NCI-H2171 treated with DMSO at 0.1 percent for 48 hours (cell line): ENCODE results near the gene RAI1.

Source experiments
- DNase-seq: peaks from one replicate; lab custom pipeline; 2025; lab: John Stamatoyannopoulos, UW

The RAI1 gene

DNA sequence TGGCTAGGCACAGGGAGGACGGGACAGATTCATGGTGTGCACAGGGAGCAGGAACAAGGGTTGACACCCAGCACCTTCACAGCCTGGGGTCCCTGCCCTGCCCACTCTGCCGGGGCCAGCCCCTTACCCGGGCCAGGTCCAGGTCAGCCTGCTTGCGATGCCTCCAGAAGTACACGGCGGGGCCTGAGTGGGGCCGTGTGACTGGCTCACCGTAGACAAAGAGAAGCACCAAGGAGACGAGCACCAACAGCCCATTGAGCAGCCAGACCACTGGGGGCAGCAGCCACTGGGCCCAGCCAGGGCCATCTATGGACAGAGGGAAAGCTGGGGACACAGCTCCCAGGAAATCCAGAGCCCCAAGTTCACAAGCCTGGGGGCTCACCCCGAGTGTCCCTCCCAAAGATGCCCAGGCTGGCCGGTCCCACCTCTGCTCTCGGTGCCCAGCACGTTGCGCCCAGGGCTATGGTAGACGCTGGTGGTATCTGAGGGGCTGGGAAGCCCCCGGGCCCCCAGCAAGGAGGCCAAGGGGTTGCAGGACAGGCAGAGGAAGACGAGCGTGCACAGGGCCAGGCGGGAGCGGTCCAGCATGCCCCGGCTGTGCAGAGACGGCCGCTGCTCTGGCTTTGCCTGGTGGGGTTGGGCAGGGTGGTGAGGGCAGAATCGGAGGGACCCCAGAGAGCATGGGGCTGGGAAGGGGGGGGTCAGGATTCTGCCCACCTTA lies 135.7 kb downstream of the RAI1 start:
- DNase-seq: no peak

DNA sequence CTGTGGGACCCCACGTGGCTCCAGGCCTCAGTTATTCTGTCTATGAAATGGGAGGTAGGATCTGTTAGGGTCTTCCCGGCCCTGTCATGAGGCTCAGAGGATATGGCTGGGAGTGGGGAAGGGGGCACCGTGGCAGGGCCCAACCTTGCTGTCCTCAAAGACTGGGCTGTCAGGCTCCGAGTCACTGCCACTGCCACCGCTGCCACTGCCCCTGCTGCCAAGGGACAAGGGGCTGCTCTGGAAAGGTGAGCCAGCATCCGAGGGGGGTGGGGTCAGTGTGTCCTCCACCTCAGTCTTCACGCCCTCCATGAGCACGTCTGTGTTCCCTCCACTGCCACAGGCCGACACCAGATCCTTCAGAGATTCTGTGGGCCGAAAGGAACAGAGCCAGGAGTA lies 136.3 kb downstream of the RAI1 start:
- DNase-seq: no peak

DNA sequence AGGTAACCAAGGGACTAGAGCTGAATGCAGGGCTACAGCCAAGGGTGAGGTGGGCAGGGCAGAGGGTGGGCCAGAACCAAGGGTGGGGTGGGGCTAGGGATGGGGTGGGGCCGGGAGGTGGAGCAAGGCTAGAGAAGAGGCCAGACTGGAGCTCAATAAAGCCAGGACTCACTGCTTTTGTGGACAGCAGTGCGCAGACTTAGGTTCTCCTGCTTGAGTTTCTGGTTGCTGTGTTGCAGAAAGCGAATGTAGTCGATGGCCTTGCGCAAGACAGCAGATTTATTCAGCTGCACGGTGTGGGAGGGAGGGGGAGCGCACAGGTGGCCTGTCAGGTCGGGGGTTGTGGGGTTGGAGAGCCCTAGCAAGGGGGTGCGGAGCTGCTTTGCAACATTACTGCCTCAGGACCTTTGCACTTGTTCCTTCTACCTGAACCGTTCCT lies 136.8 kb downstream of the RAI1 start:
- no peak for DNase-seq

DNA sequence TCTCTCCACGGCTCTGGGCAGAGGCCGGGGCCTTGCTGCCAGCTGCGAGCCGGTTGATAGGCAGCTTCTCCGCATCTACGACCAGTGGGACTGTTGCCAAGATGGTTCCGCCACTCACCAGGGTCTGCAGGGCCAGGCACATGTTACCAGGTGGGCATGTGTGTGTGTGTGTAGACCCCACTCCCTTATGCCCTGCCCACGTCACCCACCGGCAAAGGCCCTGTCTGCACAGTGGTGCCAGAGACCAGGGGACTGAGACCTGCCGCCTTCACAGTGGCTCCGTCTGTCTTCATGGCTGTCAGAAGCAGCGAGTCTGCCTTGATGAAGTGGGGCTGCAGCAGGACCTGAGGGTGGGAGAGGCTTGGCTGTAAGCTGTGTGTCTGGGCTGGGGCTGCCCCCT lies 137.9 kb downstream of the RAI1 start:
- no peak for DNase-seq

DNA sequence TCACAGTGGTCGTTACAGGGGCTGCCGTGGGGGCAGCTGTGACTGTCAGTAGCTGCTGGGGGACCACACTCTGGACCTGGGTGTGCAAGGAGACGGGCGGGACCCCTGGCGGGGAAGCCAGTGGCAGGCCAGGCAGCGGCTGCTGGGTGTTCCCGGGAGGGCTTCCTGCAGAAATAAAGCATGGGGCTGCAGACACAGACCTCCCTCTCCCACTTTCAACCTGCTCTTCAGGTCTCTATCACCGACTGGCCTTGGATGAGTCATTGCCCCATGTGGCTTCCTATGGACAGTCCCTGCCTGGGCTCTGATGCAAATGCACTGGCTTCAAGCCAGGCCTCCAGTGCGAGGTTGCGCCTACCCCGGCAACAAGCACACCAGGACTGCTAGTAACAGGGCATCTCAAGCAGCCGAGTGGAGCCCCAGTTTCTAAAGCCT lies 138.3 kb downstream of the RAI1 start:
- no peak for DNase-seq

DNA sequence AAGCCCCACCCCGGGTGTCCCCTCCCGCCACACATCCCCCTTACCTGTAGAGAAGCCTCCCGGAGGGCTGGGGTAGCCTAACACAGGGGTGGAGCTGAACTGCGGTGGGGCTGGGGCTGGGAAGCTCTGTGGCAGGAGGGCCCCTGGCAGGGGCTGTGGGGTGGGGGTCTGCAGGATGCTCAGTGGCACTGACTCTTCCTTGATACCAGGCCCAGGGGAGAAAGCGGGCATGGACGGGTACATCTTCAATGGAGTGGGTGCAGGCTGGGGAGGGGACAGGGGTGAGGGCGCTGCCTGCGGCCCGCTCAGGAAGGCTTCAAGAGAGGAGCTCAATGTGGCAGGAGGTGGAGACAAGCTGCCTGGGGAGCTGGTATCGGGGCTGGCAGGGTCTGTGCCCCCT lies 138.8 kb downstream of the RAI1 start:
- no peak for DNase-seq

DNA sequence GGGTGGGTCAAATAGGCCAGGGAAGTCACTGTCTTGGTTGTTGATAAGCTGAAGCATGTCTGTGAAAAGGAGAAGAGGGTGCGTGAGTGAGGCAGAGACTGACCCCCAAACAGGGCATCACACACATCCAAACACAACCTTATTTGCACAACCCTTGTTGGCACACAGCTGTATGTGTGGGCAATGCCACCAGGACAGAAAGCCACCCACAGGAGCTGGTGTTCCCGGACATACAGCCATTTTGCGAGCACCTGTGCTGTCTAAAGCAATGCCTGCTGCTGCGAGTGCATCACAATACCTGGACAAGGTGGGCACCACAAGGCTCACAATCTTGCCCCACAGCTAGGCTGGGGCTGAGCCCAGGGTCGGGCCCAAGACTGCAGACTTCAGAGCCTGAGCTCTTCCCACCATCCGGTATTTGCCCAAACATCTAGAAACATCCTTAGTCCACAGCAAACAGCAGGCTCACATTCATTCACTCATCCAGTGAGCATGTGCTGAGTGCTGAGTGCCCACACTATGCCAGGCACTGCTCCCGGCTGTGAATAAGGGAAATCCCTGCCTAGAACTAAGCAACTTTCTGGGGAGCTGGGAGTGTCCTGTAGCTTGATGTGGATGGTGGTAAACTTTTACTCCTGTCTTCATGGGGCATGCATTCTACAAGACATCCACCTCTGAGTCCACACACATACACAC lies 139.4 kb downstream of the RAI1 start:
- no peak for DNase-seq

DNA sequence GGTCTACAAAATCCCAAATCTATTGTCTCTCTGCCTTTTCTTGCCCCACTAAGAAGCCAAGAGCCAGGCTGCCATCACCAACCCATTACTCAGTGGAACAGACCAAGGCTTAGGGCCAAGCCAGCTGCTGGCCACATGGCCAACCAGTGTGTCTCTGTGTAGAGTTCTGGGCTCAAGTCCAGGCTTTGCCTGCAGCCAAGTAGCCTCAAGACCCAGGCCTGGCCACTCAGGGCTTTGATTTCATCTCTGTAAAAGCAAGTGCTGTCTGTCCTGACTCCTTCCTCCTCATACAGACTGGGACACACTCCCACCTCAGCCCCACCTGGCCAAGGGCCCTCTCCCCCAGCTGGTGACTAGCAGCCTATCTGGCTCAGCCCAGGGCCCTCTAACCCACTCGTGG lies 140.9 kb downstream of the RAI1 start:
- no peak for DNase-seq

DNA sequence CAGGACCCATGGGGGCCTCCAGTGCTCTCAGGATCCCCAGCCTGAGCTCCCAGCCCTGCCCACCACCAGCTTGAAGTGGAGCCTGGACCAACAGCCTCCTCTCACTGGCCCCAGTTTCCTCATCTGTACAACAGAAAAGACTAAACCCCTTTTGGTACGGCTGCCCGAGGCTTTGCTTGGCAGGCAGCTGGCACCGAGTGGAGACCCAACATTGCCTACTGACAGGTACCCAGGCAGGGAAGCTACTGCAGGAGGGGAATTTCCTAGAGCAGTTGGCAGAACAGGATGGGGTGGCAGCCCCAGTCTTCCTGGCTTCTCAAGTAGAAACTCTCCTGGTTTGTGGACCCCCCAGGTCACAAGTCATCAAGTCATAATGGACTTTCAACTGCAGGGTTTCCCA lies 141.4 kb downstream of the RAI1 start:
- no peak for DNase-seq

DNA sequence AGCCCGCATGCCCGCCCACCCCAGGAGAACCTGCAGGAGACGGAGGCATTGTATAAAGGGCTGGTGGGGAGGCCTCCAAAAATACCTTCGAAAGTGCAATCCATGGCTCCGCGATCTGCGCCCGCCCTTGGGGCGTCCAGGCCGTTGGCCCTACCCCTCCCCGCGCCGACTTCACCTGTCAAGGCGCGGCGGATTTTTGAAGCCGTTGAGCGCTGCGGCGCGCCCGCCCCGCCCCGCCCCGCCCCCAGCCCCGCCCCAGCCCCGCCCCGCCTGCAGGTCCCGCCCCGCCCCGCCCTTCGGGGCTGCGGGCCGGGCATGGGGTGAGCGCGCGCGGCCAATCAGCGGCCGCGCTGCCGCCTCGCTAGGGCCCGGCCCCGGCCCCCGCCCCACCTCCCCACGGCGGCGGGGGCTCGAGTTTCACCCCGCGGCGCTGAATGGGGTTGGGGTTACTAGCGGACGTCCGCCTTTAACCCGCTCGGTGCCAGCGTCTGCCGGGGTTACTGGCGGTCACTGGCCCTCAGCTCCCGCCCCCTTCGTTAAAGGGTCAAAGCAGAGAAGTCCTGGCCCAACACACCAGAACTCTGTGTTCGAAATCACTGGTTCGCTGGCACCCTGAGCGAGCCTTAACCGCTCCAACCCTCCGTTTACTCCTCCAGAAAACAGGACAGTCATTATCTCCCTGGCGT lies 142.3 kb downstream of the RAI1 start:
- peak; percentile 87 for DNase-seq

DNA sequence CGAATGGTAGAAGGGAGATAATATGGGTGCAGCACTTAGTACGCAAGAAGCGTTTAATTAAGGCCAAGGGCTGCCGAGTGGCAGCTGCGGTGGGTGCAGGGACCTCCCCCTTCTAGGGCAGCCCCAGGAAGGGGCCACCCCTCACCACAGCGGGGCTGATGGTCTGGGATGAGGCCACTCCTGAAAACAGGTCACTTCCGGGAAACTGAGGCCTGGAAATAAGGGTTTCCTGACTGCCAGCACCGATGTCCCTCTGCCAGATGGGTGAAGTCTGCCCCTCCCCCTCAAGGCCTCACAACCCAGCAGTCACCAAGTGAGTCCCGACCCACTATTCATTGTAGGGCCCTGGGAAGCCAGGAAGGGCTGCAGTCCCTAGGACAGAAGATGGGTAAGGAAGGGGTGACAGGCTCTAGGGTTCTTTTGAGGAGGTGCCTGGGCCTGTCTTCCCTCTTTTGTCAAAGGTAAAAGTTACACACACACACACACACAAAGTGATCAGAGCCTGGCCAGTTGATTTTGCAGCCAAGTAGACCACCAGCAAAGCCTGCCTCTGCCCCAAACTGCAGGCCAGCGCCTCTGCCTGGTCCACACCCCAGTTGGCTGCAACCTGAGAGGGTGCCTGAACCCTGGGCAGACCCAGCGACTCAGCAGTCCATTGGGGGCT lies 143.0 kb downstream of the RAI1 start:
- peak; percentile 51 for DNase-seq

DNA sequence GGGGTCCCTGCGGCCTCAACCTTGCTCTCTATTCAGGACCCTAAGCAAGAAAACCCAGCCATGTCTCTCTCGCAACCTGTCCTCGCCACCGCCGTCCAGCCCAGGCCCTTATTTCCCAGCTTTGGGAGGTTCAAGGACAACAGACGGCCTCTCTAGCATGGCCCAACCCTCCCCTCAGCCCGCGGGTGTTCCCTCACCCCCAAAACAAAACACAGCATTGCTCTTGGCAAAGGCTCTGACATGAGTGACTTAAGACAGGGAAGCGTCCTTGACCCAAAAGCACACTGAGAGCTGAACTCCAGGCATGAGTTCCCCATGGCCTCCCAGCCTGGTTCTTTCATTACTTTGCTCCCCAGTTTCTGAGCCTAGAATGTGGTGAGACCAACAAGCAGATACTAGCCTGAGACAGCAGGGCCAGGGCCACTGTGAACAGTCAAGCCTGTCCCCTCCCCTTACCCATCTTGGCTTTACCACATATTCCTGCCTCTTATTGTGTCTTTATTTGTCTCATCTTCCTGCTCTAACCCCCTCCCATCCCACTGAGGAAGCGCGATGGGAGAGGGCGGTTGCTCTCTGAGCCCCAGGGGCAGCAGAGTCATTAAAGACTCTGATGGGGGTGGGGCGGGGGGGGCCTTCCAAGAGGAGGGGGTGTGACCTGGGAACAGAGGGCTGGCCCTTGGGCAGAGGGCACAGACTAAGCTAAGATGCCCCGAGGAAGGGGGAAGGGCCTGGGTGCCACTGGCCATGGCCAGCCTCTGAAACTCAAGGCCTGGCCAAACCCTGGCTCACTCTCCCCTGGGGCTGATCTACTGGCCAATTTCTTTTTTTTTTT lies 143.7 kb downstream of the RAI1 start:
- DNase-seq: no peak

DNA sequence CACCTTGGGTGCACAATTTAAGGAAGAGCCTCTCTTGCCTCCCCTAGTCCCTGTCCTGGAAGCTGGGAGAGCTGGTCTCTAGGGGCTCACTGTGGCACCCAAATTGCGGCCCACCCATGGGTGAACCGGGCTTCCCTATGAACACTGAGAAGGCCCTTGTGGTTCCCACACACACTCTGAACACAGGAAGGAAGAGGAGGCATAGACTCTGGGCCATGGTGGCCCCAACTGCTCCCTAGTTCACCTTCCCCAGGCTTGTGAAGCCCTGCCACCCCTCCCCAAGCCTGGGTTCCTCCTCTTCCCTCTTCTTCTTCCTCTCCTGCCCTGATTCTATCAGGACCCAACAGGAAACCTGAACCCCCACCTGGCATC lies 145.1 kb downstream of the RAI1 start:
- DNase-seq: no peak

DNA sequence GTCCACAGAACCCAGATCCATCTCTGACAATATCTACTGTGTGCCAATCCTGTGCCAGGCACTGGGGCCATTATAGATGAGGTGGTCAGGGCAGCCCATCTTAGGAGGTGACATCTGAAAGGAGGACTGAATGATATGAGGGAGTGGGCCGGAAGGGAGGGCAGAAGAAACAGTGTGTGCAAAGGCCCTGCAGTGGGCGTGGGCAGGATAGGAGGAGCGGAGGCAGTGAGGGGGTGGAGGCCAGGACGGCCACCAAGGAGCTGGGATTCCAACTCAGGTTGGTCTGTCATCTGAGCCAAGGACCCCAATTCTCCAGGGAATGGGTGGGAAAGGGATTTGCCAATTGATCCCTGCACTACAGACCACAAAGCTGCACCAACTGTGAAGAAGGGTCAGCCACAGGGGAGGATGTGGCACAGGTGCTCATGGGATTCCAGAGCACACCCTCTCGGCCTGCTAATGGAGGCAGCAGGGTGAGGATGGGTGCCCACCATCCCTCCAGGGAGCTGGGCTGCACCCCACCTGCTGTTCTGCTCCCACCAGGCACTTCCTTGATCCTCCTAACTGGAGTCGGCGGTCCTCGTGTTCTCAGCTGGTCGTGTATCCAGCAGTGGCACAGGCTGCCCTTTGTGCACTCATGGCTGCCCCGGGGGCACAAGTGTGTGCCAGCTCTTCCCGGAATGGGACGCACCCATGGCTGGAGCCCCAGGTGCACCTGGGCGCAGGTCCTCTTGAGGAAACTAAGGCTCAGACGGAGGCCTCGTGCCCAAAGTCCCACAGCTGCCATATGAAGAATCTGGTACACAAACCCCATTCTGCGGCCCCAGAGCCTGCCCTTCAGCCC lies 145.9 kb downstream of the RAI1 start:
- no peak for DNase-seq

DNA sequence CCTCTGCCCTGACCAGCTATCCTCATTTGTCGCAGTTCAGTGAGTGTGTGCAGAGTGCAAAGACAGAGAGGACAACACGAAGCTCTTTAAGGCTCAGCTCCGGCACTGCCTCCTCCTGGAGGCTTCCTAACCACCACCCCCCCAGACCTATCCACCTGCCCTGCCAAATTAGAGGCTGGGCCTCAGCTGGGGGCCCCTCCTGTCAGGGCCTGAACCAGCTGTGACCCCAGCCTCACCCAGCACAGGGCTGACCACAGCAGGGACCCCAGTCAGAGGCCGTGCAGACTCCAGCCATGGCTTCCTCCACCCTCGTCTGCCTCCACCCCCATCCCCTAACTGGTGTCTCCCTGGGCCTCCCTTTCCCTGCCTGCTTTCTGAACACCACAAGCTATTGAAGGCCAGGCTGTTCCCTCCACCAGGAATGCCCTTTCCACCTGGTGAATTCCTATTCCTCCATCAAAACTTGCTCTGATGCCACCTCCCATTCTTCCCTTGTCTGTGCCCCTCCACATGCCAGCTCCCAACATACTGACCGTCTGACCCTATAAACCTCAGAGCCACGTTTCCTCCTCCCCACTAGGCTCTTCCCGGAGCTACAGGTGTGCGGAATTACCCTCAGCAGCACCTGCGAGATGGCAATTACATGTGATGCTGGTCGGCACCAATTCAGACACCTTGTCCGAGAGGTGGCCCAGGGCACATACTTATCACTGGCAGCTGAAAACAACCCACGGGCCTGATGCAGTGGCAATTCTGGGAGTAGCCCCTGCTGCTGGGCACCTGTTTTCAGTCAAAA lies 146.8 kb downstream of the RAI1 start:
- DNase-seq: no peak

DNA sequence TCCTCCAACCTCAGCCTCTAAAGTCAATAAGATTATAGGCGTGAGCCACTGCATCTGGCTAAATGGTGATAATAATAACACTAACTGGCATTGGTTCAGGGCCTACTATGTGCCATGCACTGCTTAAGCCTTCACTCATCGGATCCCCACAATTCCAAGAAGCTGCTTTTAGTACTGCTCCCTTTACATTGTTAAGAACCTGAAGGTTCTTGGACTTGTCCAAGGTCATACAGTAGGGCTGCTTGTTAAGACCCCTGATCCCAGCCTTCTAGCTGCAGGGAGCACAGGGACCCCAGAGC lies 149.0 kb downstream of the RAI1 start:
- DNase-seq: no peak

DNA sequence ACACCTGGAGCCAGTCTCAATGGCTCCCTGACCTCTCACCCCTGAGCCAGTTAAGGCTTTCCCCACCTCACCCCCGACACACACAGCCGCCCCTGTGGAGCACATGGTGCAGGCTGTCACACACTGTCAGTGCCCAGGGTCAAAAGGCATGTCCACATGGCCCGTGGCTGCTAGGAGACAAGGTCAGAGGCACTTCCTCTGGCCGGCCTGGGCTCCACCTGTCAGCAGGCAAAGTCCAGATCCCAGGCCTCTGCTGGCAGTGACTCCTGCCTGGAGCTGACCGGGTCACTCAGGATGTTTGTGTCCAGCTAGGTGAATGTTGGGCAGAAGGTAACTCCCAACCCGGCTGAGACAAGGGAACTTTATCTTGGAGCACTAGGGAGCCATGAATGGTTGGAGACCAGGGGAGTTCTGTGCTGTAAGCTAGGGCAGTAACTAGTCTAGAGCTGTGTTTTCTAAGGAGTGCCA lies 149.5 kb downstream of the RAI1 start:
- no peak for DNase-seq

DNA sequence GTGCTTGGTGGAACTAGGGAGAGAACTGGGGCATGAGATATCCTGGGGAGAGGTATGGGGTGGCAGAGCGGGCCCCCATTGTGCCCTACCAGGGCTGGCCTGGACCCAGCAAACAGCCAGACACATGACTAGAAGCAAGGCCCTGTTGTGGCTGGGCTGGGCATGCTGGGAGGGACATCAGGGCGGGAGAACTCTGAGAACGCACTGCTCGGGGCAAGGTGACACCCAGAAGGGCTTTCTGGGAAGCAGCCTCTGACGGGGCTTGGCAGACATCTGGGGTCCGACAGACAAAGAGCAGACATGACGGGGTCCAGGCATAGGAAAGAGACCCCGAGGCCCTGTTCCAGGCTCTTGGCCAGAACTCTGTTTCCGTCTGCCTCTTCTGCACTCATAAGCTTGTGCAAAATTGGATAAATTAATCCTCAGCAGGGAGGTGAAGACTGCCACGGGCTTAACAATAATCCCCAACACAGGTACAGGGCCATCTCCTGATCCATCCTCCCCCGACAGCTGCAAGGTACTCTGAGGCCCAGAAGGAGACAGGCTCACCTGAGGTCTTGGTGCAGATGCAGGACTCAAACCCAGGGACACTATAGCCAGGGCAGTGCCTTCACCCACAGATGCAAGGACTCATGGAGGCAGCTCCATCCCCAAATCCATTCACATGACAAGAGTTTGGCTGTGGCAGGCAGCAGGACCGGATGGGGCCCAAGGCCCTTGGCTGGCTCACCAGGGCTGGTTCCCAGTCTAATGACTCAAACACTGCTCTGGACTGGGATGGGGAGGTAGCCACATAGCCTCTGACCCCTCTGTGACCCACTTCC lies 150.2 kb downstream of the RAI1 start:
- no peak for DNase-seq

DNA sequence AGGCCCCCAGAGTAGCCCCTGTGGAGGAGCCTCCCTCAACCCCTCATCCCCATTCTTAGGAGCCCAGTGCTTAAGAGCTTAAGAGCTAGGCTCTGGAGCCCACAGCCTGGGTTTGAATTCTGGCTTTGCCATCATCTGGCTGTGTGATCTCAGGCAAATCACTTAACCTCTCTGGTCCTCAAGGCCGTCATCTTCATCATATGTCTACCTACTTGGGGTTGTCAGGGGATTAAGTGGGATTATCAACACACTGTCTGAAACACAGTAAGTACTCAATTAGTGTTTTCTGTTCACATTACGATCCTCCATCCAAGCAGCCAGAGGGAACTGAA lies 150.7 kb downstream of the RAI1 start:
- no peak for DNase-seq
